Activated naive CD8-positive, alpha-beta T cell treated with anti-CD3 and anti-CD28 coated beads, Interleukin-2, amount 10 ng/mL, durations not matched to agents 7 days and 5 days (primary cell): ENCODE results near the gene ASGR1. TPM values are rescaled to one million over a fixed set of nuclear protein-coding genes. Genes with fewer than 3 reads are reported as not detected.
A peak's percentile ranks its signal among the peaks of the same experiment; 100 is the strongest.
"Not testable (repeated sequence)": the region's sequence is repeated elsewhere in the genome, so short reads cannot be mapped to it uniquely, and the experiment has no call there.

Experiments used
- ATAC-seq: fragments of 150-1000 bp; cut with Tn5 transposase; one replicate; pipeline ENCODE4 v1.10.0; 2021; ENCODE audit warnings: low read depth, moderate library complexity
- POLR2A ChIA-PET: fragments of 350-600 bp; sonication (Branson Sonifier 250); formaldehyde crosslinking; loops from one replicate; lab custom pipeline; 2021; ENCODE audit warnings: antibody characterized with exemption; lab: Charles Lee
- DNase-seq: peaks from one replicate; pipeline ENCODE4 v3.0.0; 2021
- H3K27ac Mint-ChIP-seq: one replicate; pipeline ENCODE4 v1.8.0; 2022; ENCODE audit warnings: mild to moderate bottlenecking, mixed read lengths
- H3K27me3 Mint-ChIP-seq: one replicate; pipeline ENCODE4 v1.8.0; 2022; ENCODE audit warnings: mild to moderate bottlenecking, moderate library complexity, mixed read lengths
- H3K36me3 Mint-ChIP-seq: one replicate; pipeline ENCODE4 v1.8.0; 2021; ENCODE audit warnings: mild to moderate bottlenecking, mixed read lengths
- H3K4me1 Mint-ChIP-seq: one replicate; pipeline ENCODE4 v1.8.0; 2021; ENCODE audit warnings: mixed read lengths
- H3K4me3 Mint-ChIP-seq: one replicate; pipeline ENCODE4 v1.8.0; 2022; ENCODE audit warnings: mild to moderate bottlenecking, moderate library complexity, mixed read lengths
- H3K9me3 Mint-ChIP-seq: one replicate; pipeline ENCODE4 v1.8.0; 2021; ENCODE audit warnings: mixed read lengths
- total RNA-seq, 2 experiments: library from RNA; stranded (reverse); gene quantifications; one replicate each; pipeline ENCODE4 v1.2.3, GENCODE V29; 2021

ASGR1 gene
- total RNA-seq, 2 experiments from 2014 or later = 1.1 to 1.5 TPM

DNA sequence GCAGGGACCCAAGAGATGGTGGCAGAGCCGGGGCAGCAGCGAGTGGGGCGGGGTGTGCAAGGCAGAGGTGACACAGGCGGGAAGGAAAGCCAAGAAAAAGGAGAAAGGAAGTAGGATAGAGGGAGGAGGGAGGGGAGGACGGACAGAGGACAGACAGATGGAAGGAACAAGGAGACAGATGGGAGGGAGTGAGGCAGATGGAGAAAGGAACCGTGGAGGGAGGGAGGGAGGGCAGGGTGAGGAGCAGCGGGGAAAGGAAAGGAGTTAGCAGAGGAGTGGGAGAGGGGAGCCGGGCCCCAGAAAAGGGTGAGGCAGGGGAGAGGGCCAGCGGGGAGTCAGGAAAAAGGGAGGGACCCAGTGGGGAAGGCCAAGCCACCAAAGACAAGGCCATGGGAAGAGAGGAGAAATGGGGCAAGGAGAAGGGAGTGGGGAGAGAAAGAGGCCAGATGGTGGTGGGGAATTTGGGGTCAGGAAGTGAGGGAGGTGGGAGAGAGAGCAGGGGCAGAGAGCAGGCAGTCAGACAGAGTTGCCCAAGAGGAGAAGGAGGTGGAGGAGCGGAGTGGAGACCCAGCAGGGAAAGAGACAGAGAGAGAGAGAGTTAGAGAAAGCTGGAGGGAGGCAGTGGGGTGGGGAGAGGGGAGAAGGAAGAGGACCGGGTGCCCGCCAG, 13.2 kb upstream of the ASGR1 start:
- ATAC-seq (no peak), DNase-seq (no peak)
- POLR2A ChIA-PET = no interaction called here
- Mint-ChIP-seq H3K9me3 (no peaks in the 10 kb centered on the region), H3K27me3 (no peaks in the 10 kb centered on the region), H3K4me3 (no peak overlapping the region), H3K27ac (no peak overlapping the region), H3K4me1 (no peaks in the 10 kb centered on the region), H3K36me3 (peaks cover 4% of the 10 kb centered on the region)

DNA sequence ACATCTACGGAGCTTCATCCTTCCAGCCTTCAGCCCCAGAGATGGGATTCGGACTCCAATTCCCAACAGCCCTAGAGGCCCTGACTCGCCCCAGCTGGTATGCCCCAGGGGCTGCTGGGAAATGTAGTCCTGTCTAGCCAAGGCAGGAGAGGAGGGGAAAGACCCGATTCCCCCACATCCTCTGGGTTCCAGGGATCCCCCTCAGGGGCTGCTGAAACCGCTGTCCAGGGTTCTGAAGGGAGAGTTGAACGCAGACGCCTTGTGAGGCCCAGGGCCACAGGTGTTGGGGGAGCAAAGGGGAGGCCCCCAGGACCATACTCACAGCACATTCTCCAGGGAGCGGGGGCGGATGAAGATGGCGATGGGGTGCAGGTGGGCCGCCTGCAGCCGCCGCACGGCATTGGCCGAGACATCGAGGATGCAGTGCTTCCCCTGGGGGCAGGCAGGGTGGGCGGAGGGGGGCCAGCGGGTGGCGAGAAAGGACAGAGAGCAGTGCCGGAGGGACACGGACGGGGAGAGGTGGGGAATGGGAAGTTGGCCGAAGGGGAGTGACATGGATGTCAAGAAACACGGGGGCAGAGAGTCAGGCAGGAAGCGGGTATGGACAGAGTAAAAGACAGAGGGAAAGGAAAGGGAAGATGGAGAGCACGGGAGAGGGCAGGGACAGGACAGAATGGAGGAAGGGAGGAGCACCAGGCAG, 12.6 kb upstream of the ASGR1 start:
- ATAC-seq = peak; percentile 55
- H3K4me3 Mint-ChIP-seq = no peak overlapping the region
- H3K9me3 Mint-ChIP-seq = no peaks in the 10 kb centered on the region
- DNase-seq = no peak
- H3K36me3 Mint-ChIP-seq = peaks cover 4% of the 10 kb centered on the region
- no peaks in the 10 kb centered on the region for H3K4me1 Mint-ChIP-seq
- POLR2A ChIA-PET = interaction anchor here (0.6 kb wide), 1 partner anchor 12 kb away, joined by 5 read pairs; the partner anchor contains the start of gene ASGR1
- no peak overlapping the region for H3K27ac Mint-ChIP-seq
- H3K27me3 Mint-ChIP-seq = no peaks in the 10 kb centered on the region

DNA sequence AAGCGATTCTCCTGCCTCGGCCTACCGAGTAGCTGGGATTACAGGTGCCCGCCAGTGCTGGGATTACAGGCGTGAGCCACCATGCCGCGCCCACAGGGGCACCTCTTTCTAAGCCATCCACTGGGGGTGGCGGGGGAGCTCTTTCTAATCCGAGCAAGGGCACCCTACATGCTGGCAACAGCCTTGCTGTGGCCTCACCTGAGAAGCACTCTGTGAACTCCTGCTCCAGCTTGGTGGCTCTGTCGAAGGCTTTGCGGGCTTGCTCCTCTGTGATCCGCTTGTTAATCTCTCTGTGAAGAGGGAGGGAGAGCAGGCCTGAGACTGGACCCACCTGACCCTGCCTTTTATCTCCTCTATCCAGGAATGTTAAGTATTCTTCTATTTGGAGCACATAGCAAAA, 11.9 kb upstream of the ASGR1 start:
- Mint-ChIP-seq H3K4me1 (no peaks in the 10 kb centered on the region), H3K4me3 (no peak overlapping the region), H3K27me3 (no peaks in the 10 kb centered on the region), H3K36me3 (peaks cover 4% of the 10 kb centered on the region), H3K27ac (no peak overlapping the region), H3K9me3 (no peaks in the 10 kb centered on the region)
- DNase-seq (no peak), ATAC-seq (no peak)
- POLR2A ChIA-PET = no interaction called here

- H3K27ac Mint-ChIP-seq = no peak overlapping the region
- H3K27me3 Mint-ChIP-seq = no peaks in the 10 kb centered on the region
- DNase-seq (no peak), ATAC-seq (no peak)
- H3K4me1 Mint-ChIP-seq = no peaks in the 10 kb centered on the region
- peaks cover 4% of the 10 kb centered on the region for H3K36me3 Mint-ChIP-seq
- POLR2A ChIA-PET = no interaction called here
- H3K9me3 Mint-ChIP-seq = no peaks in the 10 kb centered on the region
- H3K4me3 Mint-ChIP-seq = no peak overlapping the region
Measured at GRCh38 chr17:7190276-7190917, 11.2 kb upstream of the ASGR1 start.

DNA sequence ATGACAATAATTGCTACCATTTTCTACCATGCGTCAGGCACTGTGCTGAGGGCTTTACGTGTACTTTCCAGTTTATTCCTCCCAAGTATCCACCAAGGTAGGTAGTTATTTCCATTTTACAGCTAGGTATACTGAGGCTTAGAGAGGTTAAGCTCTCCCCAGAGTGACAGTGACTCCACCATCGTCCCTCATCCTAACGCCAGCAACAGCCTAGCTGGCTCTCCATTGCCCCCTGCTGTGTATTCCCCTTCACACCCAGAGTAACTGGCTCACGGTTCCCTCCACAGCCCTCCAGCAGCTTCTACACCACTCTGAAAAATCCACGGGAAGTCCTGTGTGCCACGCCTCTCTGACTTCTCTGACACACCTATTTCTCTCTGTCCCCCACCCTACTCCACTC, 7.1 kb upstream of the ASGR1 start:
- Mint-ChIP-seq H3K27me3 (no peaks in the 10 kb centered on the region), H3K4me1 (no peaks in the 10 kb centered on the region), H3K9me3 (no peaks in the 10 kb centered on the region), H3K27ac (no peak overlapping the region), H3K36me3 (peaks cover 1% of the 10 kb centered on the region), H3K4me3 (no peak overlapping the region)
- no peak for ATAC-seq
- DNase-seq = no peak
- POLR2A ChIA-PET = no interaction called here

- Mint-ChIP-seq H3K4me3 (no peak overlapping the region), H3K27ac (no peak overlapping the region), H3K4me1 (no peaks in the 10 kb centered on the region), H3K9me3 (no peaks in the 10 kb centered on the region), H3K27me3 (no peaks in the 10 kb centered on the region), H3K36me3 (peaks cover under 1% of the 10 kb centered on the region)
- POLR2A ChIA-PET = no interaction called here
- DNase-seq (no peak), ATAC-seq (no peak)
Measured at GRCh38 chr17:7184647-7185046, 5.5 kb upstream of the ASGR1 start.

- POLR2A ChIA-PET = no interaction called here
Measured at GRCh38 chr17:7184091-7184488, 4.9 kb upstream of the ASGR1 start.

DNA sequence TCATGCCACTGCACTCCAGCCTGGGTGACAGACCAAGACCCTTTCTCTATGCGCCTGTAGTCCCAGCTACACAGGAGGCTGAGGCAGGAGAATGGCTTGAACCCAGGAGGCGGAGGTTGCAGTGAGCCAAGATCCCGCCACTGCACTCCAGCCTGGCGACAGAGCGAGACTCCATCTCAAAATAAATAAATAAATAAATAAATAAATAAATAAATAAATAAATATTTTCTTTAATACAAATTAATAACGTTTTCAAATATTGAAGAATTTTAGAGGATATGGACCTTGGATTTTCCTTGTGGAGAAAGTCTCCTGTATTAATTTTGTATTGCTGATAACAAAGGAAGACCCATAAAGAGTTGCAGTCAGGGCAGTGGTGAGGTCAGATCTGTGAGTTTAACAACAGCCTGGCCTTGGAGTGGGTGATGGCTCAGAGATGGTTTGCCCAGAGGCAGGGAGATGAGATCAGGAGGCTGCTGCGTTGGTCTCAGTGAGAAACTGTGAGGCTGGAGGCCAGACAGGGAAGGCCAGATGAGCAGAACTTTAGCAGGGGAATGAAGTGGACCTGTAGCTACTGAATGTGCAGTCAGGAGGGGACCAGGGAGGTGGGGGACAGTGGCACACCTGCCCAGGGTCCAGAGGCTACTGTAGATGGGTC, 4.4 kb upstream of the ASGR1 start:
- ATAC-seq = no peak
- H3K4me3 Mint-ChIP-seq = no peak overlapping the region
- no peaks in the 10 kb centered on the region for H3K9me3 Mint-ChIP-seq
- POLR2A ChIA-PET = no interaction called here
- no peaks in the 10 kb centered on the region for H3K27me3 Mint-ChIP-seq
- no peak overlapping the region for H3K27ac Mint-ChIP-seq
- DNase-seq = no peak
- no peaks in the 10 kb centered on the region for H3K4me1 Mint-ChIP-seq
- no peaks in the 10 kb centered on the region for H3K36me3 Mint-ChIP-seq

More at GRCh38 chr17:7184091-7184488, 4.9 kb upstream of the ASGR1 start:
- ATAC-seq (no peak), DNase-seq (no peak)
- Mint-ChIP-seq H3K27ac (no peak overlapping the region), H3K27me3 (no peaks in the 10 kb centered on the region), H3K9me3 (no peaks in the 10 kb centered on the region), H3K4me3 (no peak overlapping the region), H3K36me3 (no peaks in the 10 kb centered on the region), H3K4me1 (no peaks in the 10 kb centered on the region)

GRCh38 chr17:7182101-7182500, 2.9 kb upstream of the ASGR1 start:
- not testable (repeated sequence) for H3K4me1 Mint-ChIP-seq, H3K36me3 Mint-ChIP-seq, H3K4me3 Mint-ChIP-seq, ATAC-seq, H3K27ac Mint-ChIP-seq, H3K9me3 Mint-ChIP-seq, DNase-seq
- POLR2A ChIA-PET = interaction anchor here (1.0 kb wide), 1 partner anchor 66 kb away, joined by 3 read pairs; no protein-coding TSS in a partner anchor
- H3K27me3 Mint-ChIP-seq = peaks cover 12% of the 10 kb centered on the region

DNA sequence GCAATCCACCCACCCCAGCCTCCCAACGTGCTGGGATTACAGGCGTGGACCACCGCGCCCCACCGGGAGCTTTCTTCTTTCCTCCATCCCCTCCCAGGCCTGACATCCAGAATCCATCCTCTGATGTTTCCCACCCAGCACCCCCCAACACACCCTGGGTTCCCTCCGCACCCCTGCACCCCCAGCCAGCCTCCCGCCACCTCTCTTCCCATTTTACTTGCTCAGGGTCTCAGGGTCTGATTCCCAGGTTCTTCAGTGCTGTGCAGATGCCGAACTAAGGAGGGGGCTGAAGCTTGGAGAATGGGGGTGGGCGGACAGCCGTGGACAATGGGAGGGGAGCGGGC, 225 bp downstream of the ASGR1 start:
- DNase-seq (no peak), ATAC-seq (no peak)
- Mint-ChIP-seq H3K36me3 (no peaks in the 10 kb centered on the region), H3K27ac (no peak overlapping the region), H3K27me3 (peaks cover 12% of the 10 kb centered on the region), H3K9me3 (no peaks in the 10 kb centered on the region), H3K4me3 (no peak overlapping the region), H3K4me1 (peaks cover 9% of the 10 kb centered on the region)
- POLR2A ChIA-PET = interaction anchor here (0.6 kb wide), 1 partner anchor 13 kb away, joined by 5 read pairs; no protein-coding TSS in a partner anchor

DNA sequence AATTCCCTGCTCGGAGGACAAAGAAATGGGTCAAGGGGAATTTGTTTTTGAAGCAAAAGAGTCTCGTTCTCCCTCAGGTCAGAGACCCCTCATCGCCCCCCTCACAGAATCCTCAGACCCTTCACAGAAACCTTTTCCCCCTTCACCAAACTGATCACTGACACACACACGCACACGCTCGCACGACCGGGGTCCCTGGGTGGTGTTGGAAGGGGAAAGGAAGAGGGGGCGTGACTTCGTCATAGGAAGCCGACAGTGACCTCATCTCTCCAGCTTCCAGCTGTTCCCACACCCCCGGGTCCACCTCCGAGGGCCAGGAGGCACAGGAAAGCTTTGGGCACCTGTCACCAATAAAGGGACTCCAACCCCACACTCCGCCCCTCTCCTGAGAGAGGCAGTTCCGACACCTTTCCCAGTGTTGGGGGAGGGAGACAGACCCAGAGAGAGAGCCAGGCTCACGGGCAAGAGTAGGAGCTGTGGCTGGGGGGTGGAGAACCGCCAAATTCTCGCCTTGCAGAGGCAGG, 1.2 kb downstream of the ASGR1 start:
- Mint-ChIP-seq H3K4me3 (peak overlapping the region; percentile 74), H3K4me1 (peaks cover 9% of the 10 kb centered on the region)

DNA sequence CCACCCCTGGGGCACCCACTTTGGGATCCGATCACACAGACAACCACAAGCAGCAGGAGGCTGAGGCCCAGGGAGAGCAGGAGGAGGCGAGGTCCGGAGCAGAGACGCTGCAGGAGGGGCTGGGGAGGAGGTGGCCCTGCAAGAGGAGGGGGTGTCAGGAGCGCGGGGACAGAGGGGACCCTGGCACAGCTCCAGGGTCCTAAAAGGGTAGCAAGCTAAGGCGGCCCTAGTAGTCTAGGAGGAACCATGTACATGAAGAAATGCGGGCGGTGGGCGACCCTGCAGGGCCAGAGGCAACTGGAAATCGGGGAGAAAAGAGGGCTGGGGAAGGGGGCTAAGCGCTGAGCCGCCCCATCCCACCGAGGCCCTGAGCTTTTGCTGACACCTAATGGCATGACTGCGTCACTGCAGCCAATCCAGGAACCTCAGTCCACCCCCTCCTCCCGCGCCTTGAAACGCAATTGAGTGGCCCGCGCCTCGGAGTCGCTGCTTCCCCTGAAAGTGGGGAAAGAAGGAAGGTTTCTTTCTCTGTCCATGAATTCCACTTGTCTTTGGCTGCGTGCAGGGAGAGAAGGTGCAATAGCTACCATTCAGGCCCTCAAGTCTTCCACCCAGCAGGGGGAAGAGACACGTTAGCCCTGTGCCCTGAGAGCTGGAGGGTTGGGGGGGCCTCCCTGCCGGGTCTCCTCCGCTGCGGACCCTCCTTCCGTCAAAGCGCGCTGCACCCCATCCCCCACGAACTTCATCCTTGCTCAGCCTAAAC, 1.8 kb downstream of the ASGR1 start:
- DNase-seq (peak; percentile 67), ATAC-seq (peak; percentile 62)
- Mint-ChIP-seq H3K27ac (peak overlapping the region; percentile 3), H3K9me3 (no peaks in the 10 kb centered on the region), H3K36me3 (no peaks in the 10 kb centered on the region), H3K4me1 (peaks cover 9% of the 10 kb centered on the region), H3K4me3 (peak overlapping the region; percentile 74), H3K27me3 (peaks cover 15% of the 10 kb centered on the region)
- POLR2A ChIA-PET = interaction anchor here (1.2 kb wide), 1 partner anchor 44 kb away, joined by 3 read pairs; no protein-coding TSS in a partner anchor

More for the DNA sequence above, 1.2 kb downstream of the ASGR1 start:
- no peaks in the 10 kb centered on the region for H3K36me3 Mint-ChIP-seq
- POLR2A ChIA-PET = interaction anchor here (1.2 kb wide), 1 partner anchor 45 kb away, joined by 3 read pairs; no protein-coding TSS in a partner anchor
- no peaks in the 10 kb centered on the region for H3K9me3 Mint-ChIP-seq
- ATAC-seq (no peak), DNase-seq (no peak)
- H3K27me3 Mint-ChIP-seq = peaks cover 15% of the 10 kb centered on the region
- no peak overlapping the region for H3K27ac Mint-ChIP-seq
